HG03460 (cell line): ENCODE data around the gene CACTIN.
"Not testable (repeated sequence)": the region's sequence is repeated elsewhere in the genome, so short reads cannot be mapped to it uniquely, and the experiment has no call there.

Source experiments
- ATAC-seq: cut with Tn5 transposase; IDR thresholded peaks from one replicate; pipeline ENCODE4 v1.9.1; 2021; ENCODE audit not compliant: unreplicated experiment

The CACTIN gene

GRCh38 chr19:3595521-3596061, 31.0 kb downstream of the CACTIN start:
- no peak for ATAC-seq

GRCh38 chr19:3593156-3593555, 33.4 kb downstream of the CACTIN start:
- no peak for ATAC-seq

GRCh38 chr19:3591876-3592613, 34.5 kb downstream of the CACTIN start:
- no peak for ATAC-seq

- ATAC-seq = no peak
Measured at GRCh38 chr19:3590991-3591659, 35.5 kb downstream of the CACTIN start.

GRCh38 chr19:3589949-3590348, 36.6 kb downstream of the CACTIN start:
- no peak for ATAC-seq

- ATAC-seq = no peak
Measured at GRCh38 chr19:3589439-3589838, 37.2 kb downstream of the CACTIN start.

GRCh38 chr19:3586707-3587346, 39.8 kb downstream of the CACTIN start:
- no peak for ATAC-seq

GRCh38 chr19:3586127-3586626, 40.4 kb downstream of the CACTIN start:
- ATAC-seq = no peak

- no peak for ATAC-seq
Measured at GRCh38 chr19:3585301-3586126, 41.1 kb downstream of the CACTIN start, which contains the start of gene GIPC3. Gene GIPC3, plus strand, starts transcription at chr19:3585478. Its CDS starts 120 bp downstream, at chr19:3585598.

- not testable (repeated sequence) for ATAC-seq
Measured at GRCh38 chr19:3584036-3584802, 42.4 kb downstream of the CACTIN start.

- not testable (repeated sequence) for ATAC-seq
Measured at GRCh38 chr19:3581792-3582191, 44.8 kb downstream of the CACTIN start.

GRCh38 chr19:3580156-3580934, 46.2 kb downstream of the CACTIN start:
- ATAC-seq = no peak

- no peak for ATAC-seq
Measured at GRCh38 chr19:3578390-3578789, 48.2 kb downstream of the CACTIN start.

GRCh38 chr19:3577723-3578344, 48.8 kb downstream of the CACTIN start:
- no peak for ATAC-seq

GRCh38 chr19:3576696-3577443, 49.7 kb downstream of the CACTIN start:
- ATAC-seq = no peak

GRCh38 chr19:3575949-3576673, 50.5 kb downstream of the CACTIN start:
- ATAC-seq = no peak

- ATAC-seq = no peak
Measured at GRCh38 chr19:3575260-3575741, 51.3 kb downstream of the CACTIN start.
